Cardiac septum (tissue), 1 donor: Measurements from ENCODE around the gene ZNF512B. TPM values are rescaled to one million over a fixed set of nuclear protein-coding genes. Genes with fewer than 3 reads are reported as not detected.
"Not testable (repeated sequence)": the region's sequence is repeated elsewhere in the genome, so short reads cannot be mapped to it uniquely, and the experiment has no call there.

Experiments
- DNase-seq: peaks from one replicate; pipeline ENCODE4 v3.0.0-alpha.2; 2020; ENCODE audit warnings: low spot score
- intact Hi-C: fragments of 100-400 bp; cut with DNase I; formaldehyde crosslinking; loops from one replicate; pipeline ENCODE4 v1.14.0; 2022
- total RNA-seq: library from RNA; stranded (reverse); fragmentation: NEBNext Ultra II Directional; extraction: Animal tissue kit (Norgen Biotek cat#: 25700); gene quantifications from one replicate; pipeline ENCODE4 v1.2.1, GENCODE V29; 2021
- donor health status: DM: no; HTN: no; CAD: no.

ZNF512B gene
- total RNA-seq, 1 donor from 2014 or later, result 12.8 TPM

- intact Hi-C loops, result loop anchor here (10.0 kb wide), 1 partner anchor 194 kb away; no protein-coding TSS in a partner anchor
- no peak for DNase-seq
These were observed 8.8 kb upstream of the ZNF512B start for GRCh38 chr20:63978319-63979228.

DNA sequence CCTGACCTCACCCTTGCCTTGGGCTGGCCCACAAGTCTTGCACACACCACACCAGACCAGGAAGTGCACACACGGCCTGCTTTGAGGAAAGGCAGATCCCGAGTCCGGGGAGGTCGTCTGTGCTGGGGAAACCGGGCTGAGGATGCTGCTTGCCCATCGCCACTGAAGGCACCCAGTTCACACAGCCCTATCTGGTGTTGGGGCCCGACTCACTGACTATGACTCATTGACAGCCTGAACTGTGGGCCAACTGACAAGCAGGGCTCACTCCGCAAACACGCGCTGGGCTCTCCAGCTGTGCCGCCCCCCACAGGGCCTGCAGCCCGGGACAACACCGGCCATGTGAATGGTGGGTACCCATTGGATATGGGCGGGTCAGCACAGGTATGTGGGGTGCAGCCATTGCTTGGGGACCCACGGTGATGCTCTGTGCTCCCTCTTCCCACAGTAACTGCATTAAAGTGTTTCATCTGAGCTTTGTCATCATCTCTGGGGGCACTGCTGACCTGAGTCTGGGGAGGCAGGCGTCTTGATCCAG lies 8.1 kb upstream of the ZNF512B start:
- intact Hi-C loops, result loop anchor here (10.0 kb wide), 1 partner anchor 193 kb away; no protein-coding TSS in a partner anchor

DNA sequence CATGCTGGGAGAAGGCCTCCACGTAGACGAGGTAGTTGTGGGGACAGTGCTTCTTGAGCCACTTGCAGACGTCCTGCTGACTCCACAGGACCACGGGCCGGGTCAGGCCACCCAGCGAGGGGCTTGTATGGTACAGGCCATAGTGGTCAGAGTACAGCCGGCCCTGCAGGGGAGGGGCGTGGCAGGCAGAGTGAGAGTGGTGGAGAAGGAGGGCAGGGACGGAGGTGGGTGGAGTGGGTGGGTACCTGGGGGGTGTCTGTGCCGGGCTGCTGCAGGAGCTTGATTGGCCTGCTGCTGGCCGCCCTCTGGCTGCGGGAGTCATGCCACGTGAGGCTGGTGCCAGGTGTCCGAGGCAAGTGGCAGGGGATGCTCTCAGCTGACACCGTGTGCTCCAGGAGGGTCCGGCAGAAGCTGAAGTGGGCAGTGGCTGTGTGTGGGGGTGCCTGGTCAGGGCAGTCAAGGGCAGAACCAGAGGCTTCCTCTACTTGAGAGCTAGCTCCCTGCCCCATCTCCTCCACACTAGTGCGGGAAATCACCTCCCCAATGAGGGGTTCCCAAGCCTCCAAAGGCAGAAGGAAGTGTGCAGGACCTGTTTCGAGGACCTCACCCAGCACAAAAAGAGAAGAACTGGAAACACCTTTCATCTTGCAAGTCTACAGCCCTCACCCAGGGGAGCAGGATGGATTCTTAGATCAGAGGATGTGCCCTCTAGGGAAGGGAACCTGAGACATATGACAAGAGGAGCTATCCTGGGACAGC lies 7.4 kb upstream of the ZNF512B start:
- no peak for DNase-seq
- intact Hi-C loops, result loop anchor here (10.0 kb wide), 1 partner anchor 192 kb away; no protein-coding TSS in a partner anchor

More for the DNA sequence above, 8.1 kb upstream of the ZNF512B start:
- DNase-seq, result no peak

DNA sequence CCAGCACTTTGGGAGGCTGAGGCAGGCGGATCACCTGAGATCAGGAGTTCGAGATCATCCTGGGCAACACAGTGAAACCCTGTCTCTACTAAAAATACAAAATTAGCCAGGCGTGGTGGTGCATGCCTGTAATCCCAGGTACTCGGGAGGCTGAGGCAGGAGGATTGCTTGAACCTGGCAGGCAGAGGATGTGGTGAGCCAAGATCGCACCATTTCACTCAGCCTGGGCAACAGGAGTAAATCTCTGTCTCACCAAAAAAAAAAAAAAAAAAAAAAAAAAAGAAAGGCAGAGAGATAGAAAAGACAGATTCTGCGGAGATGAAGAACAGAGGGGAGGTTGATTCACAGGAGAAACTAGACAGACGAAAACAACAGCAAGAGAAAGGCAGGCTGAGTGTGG lies 6.8 kb upstream of the ZNF512B start:
- not testable (repeated sequence) for DNase-seq
- intact Hi-C loops, result loop anchor here (10.0 kb wide), 1 partner anchor 192 kb away; no protein-coding TSS in a partner anchor

DNA sequence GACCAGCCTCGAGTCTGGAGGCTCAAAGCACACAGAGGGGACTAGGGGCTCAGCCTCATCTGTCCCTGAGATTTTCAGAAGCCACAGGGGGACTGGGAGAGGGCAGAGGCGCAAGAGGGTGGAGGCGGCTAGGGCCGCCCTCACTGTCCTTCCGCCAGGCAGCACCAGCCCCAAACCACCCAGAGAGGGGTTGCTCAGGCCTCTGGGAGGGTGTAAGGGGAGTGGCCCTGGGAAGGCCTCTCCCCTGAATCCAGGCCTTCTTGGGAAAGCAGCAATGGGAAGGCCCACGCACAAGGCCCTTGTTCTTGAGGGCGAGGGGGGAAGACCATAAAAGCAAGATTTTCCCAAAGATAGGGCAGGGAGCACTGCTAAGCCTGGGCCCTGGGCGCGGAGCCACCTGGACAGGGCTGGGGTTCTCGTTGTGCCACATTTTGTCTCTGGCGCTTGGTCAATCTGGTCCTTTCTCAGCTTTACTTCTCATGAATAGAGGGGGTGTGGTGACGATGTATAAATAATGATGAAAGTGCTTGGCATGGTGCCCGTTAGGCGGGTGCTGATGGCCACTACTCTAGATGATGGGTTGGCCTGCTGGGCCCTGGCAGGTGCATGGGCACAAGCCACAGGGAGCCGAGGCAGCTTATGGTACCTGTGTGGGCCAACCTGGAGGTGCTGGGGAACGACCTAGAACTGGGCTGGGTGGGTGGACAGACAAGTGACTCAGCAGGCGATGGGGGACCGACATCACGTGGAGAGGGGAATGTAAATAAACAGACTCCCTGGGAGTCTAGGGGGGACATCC lies 4.9 kb upstream of the ZNF512B start:
- DNase-seq, result no peak
- intact Hi-C loops, result loop anchor here (2.0 to 10.0 kb wide), 2 partner anchors 190 to 438 kb away; partner anchors contain the start of gene PTK6

- DNase-seq, result peak; percentile 93
- intact Hi-C loops, result loop anchor here (2.0 to 10.0 kb wide), 3 partner anchors 65 to 437 kb away; partner anchors contain the start of gene PTK6
These were observed 4.1 kb upstream of the ZNF512B start for GRCh38 chr20:63973636-63974401.

- DNase-seq, result no peak
- intact Hi-C loops, result loop anchor here (2.0 to 10.0 kb wide), 2 partner anchors 64 to 188 kb away; no protein-coding TSS in a partner anchor
These were observed 3.4 kb upstream of the ZNF512B start for GRCh38 chr20:63973160-63973479.

GRCh38 chr20:63972312-63973159 lies 2.8 kb upstream of the ZNF512B start:
- intact Hi-C loops, result loop anchor here (2.0 to 10.0 kb wide), 2 partner anchors 64 to 188 kb away; no protein-coding TSS in a partner anchor
- no peak for DNase-seq

DNA sequence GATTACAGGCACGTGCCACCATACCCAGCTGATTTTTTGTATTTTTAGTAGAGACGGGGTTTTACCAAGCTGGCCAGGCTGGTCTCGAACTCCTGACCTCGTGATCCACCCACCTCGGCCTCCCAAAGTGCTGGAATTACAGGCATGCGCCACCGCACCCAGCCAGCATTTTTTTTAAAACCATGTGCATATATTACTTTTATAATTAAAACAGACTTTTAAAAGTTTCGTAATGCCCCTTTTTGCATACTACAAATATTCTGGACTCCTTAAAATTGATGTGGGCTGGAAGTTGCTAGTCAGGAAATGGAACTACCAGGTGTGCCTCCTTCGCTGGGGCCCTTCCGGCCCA lies 2.2 kb upstream of the ZNF512B start:
- intact Hi-C loops, result loop anchor here (2.0 to 10.0 kb wide), 2 partner anchors 63 to 187 kb away; no protein-coding TSS in a partner anchor
- not testable (repeated sequence) for DNase-seq

- DNase-seq, result no peak
- intact Hi-C loops, result loop anchor here (10.0 kb wide), 1 partner anchor 186 kb away; no protein-coding TSS in a partner anchor
These were observed 1.1 kb upstream of the ZNF512B start for GRCh38 chr20:63970714-63971431.

- intact Hi-C loops, result no loop called here
- peak; percentile 72 for DNase-seq
These were observed 586 bp downstream of the ZNF512B start for GRCh38 chr20:63968928-63969760.

GRCh38 chr20:63968136-63968927 lies 1.4 kb downstream of the ZNF512B start:
- intact Hi-C loops, result no loop called here
- no peak for DNase-seq

DNA sequence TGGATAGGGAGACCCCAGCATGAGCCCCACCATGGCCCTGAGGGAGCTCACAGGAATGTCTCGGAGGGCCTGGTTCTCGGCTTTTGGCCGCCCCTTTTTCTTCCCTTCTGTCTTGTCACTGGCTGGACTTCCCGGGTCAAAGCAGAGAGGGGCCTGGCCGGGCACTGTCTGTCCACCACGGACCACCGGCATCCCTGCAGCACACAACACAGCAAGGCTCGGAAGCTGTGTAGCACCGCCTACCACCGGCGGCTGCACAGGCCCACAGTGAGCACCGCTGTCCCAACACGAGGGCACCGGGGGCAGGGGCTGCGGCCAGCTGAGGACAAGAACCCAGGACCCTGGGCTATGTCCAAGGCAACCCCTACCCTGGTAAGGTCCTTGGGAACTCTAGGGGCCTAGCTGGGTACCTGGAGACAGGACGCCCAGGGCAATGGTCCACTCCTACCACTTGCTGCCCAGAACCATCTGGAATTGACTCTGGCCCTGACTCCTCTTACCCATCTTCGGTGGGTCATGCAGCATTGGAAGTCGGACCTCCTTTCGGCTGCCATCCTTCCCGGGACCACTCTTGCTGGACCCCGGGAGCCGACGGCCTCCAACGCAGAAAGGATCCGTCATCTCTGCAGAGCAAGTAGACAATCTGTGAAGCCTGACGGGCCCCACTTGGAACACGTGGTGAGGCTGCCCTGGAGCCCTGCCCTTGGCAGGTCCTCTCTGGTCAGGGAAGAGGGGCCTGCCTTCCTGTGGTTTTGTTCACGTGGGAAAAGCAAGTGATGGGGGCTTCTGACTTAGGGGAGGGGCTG lies 2.2 kb downstream of the ZNF512B start:
- intact Hi-C loops, result no loop called here
- no peak for DNase-seq

DNA sequence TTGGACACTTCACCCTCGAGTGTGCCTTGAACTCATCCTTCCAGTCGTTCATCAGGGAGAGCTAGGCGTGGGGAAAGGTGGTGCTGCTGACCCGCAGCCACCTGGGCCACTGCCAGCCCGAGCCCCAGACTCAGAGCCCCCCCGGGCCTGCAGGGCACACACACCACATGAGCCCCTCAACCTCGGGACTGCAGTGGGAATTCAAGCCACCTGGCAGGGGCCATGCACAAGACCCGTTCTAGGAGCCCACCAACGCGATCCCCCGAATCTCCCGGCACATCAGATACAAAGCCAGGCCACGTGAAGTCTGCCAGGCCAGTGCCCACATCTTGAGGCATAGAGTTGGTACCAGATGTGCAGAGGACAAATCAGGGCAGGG lies 2.8 kb downstream of the ZNF512B start:
- intact Hi-C loops, result no loop called here
- DNase-seq, result no peak
